Measurements from ENCODE around the gene GABPB1.

The GABPB1 gene

GRCh38 chr15:50260969-50261496, 94.0 kb downstream of the GABPB1 start:
- Mint-ChIP-seq H3K4me3 (peak overlapping the region; percentile 66), H3K27me3 (no peaks in the 10 kb centered on the region), H3K4me1 (peaks cover 41% of the 10 kb centered on the region), H3K9me3 (no peaks in the 10 kb centered on the region), H3K36me3 (ENCODE audit: insufficient read depth) (peaks cover 11% of the 10 kb centered on the region), H3K27ac (ENCODE audit: low read depth) (peak overlapping the region; percentile 87)
- DNase-seq (ENCODE audit: low spot score in 2 of 2) (no peak), ATAC-seq (replicated peaks; ENCODE audit: extremely low read depth, poor library complexity, severe bottlenecking) (no peak)

GRCh38 chr15:50259276-50259675, 95.7 kb downstream of the GABPB1 start:
- Mint-ChIP-seq H3K4me1 (peaks cover 41% of the 10 kb centered on the region), H3K36me3 (ENCODE audit: insufficient read depth) (peaks cover 11% of the 10 kb centered on the region), H3K27ac (ENCODE audit: low read depth) (peak overlapping the region; percentile 87), H3K9me3 (no peaks in the 10 kb centered on the region), H3K27me3 (no peaks in the 10 kb centered on the region), H3K4me3 (peak overlapping the region; percentile 2)
- DNase-seq (ENCODE audit: low spot score in 2 of 2) (no peak), ATAC-seq (replicated peaks; ENCODE audit: extremely low read depth, poor library complexity, severe bottlenecking) (no peak)

- H3K36me3 Mint-ChIP-seq (ENCODE audit: insufficient read depth), result peaks cover 8% of the 10 kb centered on the region
- no peak overlapping the region for H3K27ac Mint-ChIP-seq (ENCODE audit: low read depth)
- no peaks in the 10 kb centered on the region for H3K27me3 Mint-ChIP-seq
- no peak overlapping the region for H3K4me3 Mint-ChIP-seq
- H3K9me3 Mint-ChIP-seq, result no peaks in the 10 kb centered on the region
- DNase-seq (ENCODE audit: low spot score in 2 of 2) (no peak), ATAC-seq (replicated peaks; ENCODE audit: extremely low read depth, poor library complexity, severe bottlenecking) (no peak)
- peaks cover 36% of the 10 kb centered on the region for H3K4me1 Mint-ChIP-seq
These were observed 97.1 kb downstream of the GABPB1 start for GRCh38 chr15:50257924-50258323.

- no peaks in the 10 kb centered on the region for H3K9me3 Mint-ChIP-seq
- no peak for DNase-seq (ENCODE audit: low spot score in 2 of 2)
- ATAC-seq (replicated peaks; ENCODE audit: extremely low read depth, poor library complexity, severe bottlenecking), result no peak
- H3K36me3 Mint-ChIP-seq (ENCODE audit: insufficient read depth), result peaks cover 5% of the 10 kb centered on the region
- H3K27ac Mint-ChIP-seq (ENCODE audit: low read depth), result no peak overlapping the region
- H3K27me3 Mint-ChIP-seq, result no peaks in the 10 kb centered on the region
- peaks cover 30% of the 10 kb centered on the region for H3K4me1 Mint-ChIP-seq
- H3K4me3 Mint-ChIP-seq, result no peak overlapping the region
These were observed 97.7 kb downstream of the GABPB1 start for GRCh38 chr15:50257332-50257731.

- Mint-ChIP-seq H3K4me1 (peaks cover 23% of the 10 kb centered on the region), H3K27me3 (no peaks in the 10 kb centered on the region), H3K4me3 (no peak overlapping the region), H3K9me3 (no peaks in the 10 kb centered on the region), H3K36me3 (ENCODE audit: insufficient read depth) (peaks cover 5% of the 10 kb centered on the region), H3K27ac (ENCODE audit: low read depth) (no peak overlapping the region)
- ATAC-seq (replicated peaks; ENCODE audit: extremely low read depth, poor library complexity, severe bottlenecking) (no peak), DNase-seq (ENCODE audit: low spot score in 2 of 2) (no peak)
These were observed 98.6 kb downstream of the GABPB1 start for GRCh38 chr15:50256188-50257041.

- Mint-ChIP-seq H3K4me3 (no peak overlapping the region), H3K27ac (ENCODE audit: low read depth) (no peak overlapping the region), H3K4me1 (peaks cover 20% of the 10 kb centered on the region), H3K9me3 (no peaks in the 10 kb centered on the region), H3K27me3 (no peaks in the 10 kb centered on the region), H3K36me3 (ENCODE audit: insufficient read depth) (peaks cover 5% of the 10 kb centered on the region)
- DNase-seq (ENCODE audit: low spot score in 2 of 2) (no peak), ATAC-seq (replicated peaks; ENCODE audit: extremely low read depth, poor library complexity, severe bottlenecking) (no peak)
These were observed 102.4 kb downstream of the GABPB1 start for GRCh38 chr15:50252556-50252955.

- Mint-ChIP-seq H3K27me3 (no peaks in the 10 kb centered on the region), H3K4me3 (no peak overlapping the region), H3K4me1 (peaks cover 22% of the 10 kb centered on the region)
These were observed 103.3 kb downstream of the GABPB1 start for GRCh38 chr15:50251638-50252182.

GRCh38 chr15:50250760-50251394, 104.1 kb downstream of the GABPB1 start:
- peaks cover 22% of the 10 kb centered on the region for H3K4me1 Mint-ChIP-seq
- DNase-seq (ENCODE audit: low spot score in 2 of 2) (no peak), ATAC-seq (replicated peaks; ENCODE audit: extremely low read depth, poor library complexity, severe bottlenecking) (no peak)
- no peaks in the 10 kb centered on the region for H3K27me3 Mint-ChIP-seq
- H3K27ac Mint-ChIP-seq (ENCODE audit: low read depth), result no peak overlapping the region
- peaks cover 5% of the 10 kb centered on the region for H3K36me3 Mint-ChIP-seq (ENCODE audit: insufficient read depth)
- H3K4me3 Mint-ChIP-seq, result no peak overlapping the region
- no peaks in the 10 kb centered on the region for H3K9me3 Mint-ChIP-seq

More at GRCh38 chr15:50251638-50252182, 103.3 kb downstream of the GABPB1 start:
- no peak for DNase-seq (ENCODE audit: low spot score in 2 of 2)
- Mint-ChIP-seq H3K9me3 (no peaks in the 10 kb centered on the region), H3K27ac (ENCODE audit: low read depth) (no peak overlapping the region), H3K36me3 (ENCODE audit: insufficient read depth) (peaks cover 5% of the 10 kb centered on the region)
- ATAC-seq (replicated peaks; ENCODE audit: extremely low read depth, poor library complexity, severe bottlenecking), result no peak

GRCh38 chr15:50249704-50250103, 105.3 kb downstream of the GABPB1 start:
- ATAC-seq (replicated peaks; ENCODE audit: extremely low read depth, poor library complexity, severe bottlenecking) (no peak), DNase-seq (ENCODE audit: low spot score in 2 of 2) (no peak)
- Mint-ChIP-seq H3K27me3 (no peaks in the 10 kb centered on the region), H3K4me3 (no peak overlapping the region), H3K4me1 (peaks cover 22% of the 10 kb centered on the region), H3K9me3 (no peaks in the 10 kb centered on the region), H3K27ac (ENCODE audit: low read depth) (peak overlapping the region; percentile 49), H3K36me3 (ENCODE audit: insufficient read depth) (peaks cover 5% of the 10 kb centered on the region)

GRCh38 chr15:50248994-50249582, 105.9 kb downstream of the GABPB1 start:
- Mint-ChIP-seq H3K4me3 (peak overlapping the region; percentile 32), H3K9me3 (no peaks in the 10 kb centered on the region), H3K4me1 (peaks cover 22% of the 10 kb centered on the region), H3K36me3 (ENCODE audit: insufficient read depth) (peaks cover 5% of the 10 kb centered on the region), H3K27ac (ENCODE audit: low read depth) (peak overlapping the region; percentile 96), H3K27me3 (no peaks in the 10 kb centered on the region)
- DNase-seq (ENCODE audit: low spot score in 2 of 2), result no peak
- ATAC-seq (replicated peaks; ENCODE audit: extremely low read depth, poor library complexity, severe bottlenecking), result no peak

- Mint-ChIP-seq H3K27ac (ENCODE audit: low read depth) (peak overlapping the region; percentile 96), H3K4me3 (peak overlapping the region; percentile 72), H3K27me3 (no peaks in the 10 kb centered on the region), H3K36me3 (ENCODE audit: insufficient read depth) (peaks cover 5% of the 10 kb centered on the region), H3K4me1 (peaks cover 22% of the 10 kb centered on the region), H3K9me3 (no peaks in the 10 kb centered on the region)
- peak; percentile 99 for ATAC-seq (replicated peaks; ENCODE audit: extremely low read depth, poor library complexity, severe bottlenecking)
- DNase-seq (ENCODE audit: low spot score in 2 of 2), result peak; percentile 25 to 44
These were observed 107.0 kb downstream of the GABPB1 start for GRCh38 chr15:50247819-50248655.

- no peak for ATAC-seq (replicated peaks; ENCODE audit: extremely low read depth, poor library complexity, severe bottlenecking)
- H3K9me3 Mint-ChIP-seq, result no peaks in the 10 kb centered on the region
- peaks cover 22% of the 10 kb centered on the region for H3K4me1 Mint-ChIP-seq
- DNase-seq (ENCODE audit: low spot score in 2 of 2), result no peak
- no peak overlapping the region for H3K4me3 Mint-ChIP-seq
- peak overlapping the region; percentile 96 for H3K27ac Mint-ChIP-seq (ENCODE audit: low read depth)
- H3K36me3 Mint-ChIP-seq (ENCODE audit: insufficient read depth), result peaks cover 5% of the 10 kb centered on the region
- H3K27me3 Mint-ChIP-seq, result no peaks in the 10 kb centered on the region
These were observed 108.4 kb downstream of the GABPB1 start for GRCh38 chr15:50246631-50247030.

All from central memory CD8-positive, alpha-beta T cell (primary cell).